H9 (cell line): ENCODE data around the gene PKN1. TPM values are rescaled to one million over a fixed set of nuclear protein-coding genes. Genes with fewer than 3 reads are reported as not detected.

ENCODE experiments used
- DNase-seq: peaks from one replicate; pipeline ENCODE4 v3.0.0-alpha.2; 2017
- H2AFZ ChIP-seq: one replicate; pipeline ENCODE4 v1.6.1; 2013; ENCODE audit warnings: mild to moderate bottlenecking, low read length, control low read depth, moderate library complexity
- H2AK5ac ChIP-seq: 2 replicates; pipeline ENCODE4 v1.6.1; 2013; ENCODE audit warnings: low read length, control low read depth, mixed read lengths; ENCODE audit not compliant: insufficient read length
- H2BK120ac ChIP-seq: one replicate; pipeline ENCODE4 v1.6.1; 2013; ENCODE audit warnings: low read depth, mild to moderate bottlenecking, low read length, control low read depth, inconsistent platforms; ENCODE audit not compliant: poor library complexity, severe bottlenecking
- H2BK12ac ChIP-seq: 2 replicates; pipeline ENCODE4 v1.6.1; 2013; ENCODE audit warnings: low read length, control low read depth, mixed read lengths, low read depth; ENCODE audit not compliant: insufficient read length
- H2BK15ac ChIP-seq: 2 replicates; pipeline ENCODE4 v1.6.1; 2013; ENCODE audit warnings: low read depth, low read length, control low read depth
- H2BK20ac ChIP-seq: one replicate; pipeline ENCODE4 v1.6.1; 2013; ENCODE audit warnings: low read depth, mild to moderate bottlenecking, low read length, control low read depth, inconsistent platforms; ENCODE audit not compliant: poor library complexity, severe bottlenecking
- H2BK5ac ChIP-seq: 2 replicates; pipeline ENCODE4 v1.6.1; 2013; ENCODE audit warnings: low read length, control low read depth, mixed read lengths; ENCODE audit not compliant: insufficient read length
- H3K14ac ChIP-seq: 2 replicates; pipeline ENCODE4 v1.6.1; 2013; ENCODE audit warnings: low read length, control low read depth; ENCODE audit not compliant: insufficient read depth
- H3K18ac ChIP-seq: 2 replicates; pipeline ENCODE4 v1.6.1; 2013; ENCODE audit warnings: low read depth, mild to moderate bottlenecking, mixed read lengths, low read length, control low read depth; ENCODE audit not compliant: insufficient read length
- H3K23ac ChIP-seq: 2 replicates; pipeline ENCODE4 v1.6.1; 2013; ENCODE audit warnings: low read length, control low read depth, mixed read lengths, low read depth; ENCODE audit not compliant: insufficient read length
- H3K23me2 ChIP-seq: 2 replicates; pipeline ENCODE4 v1.6.1; 2013; ENCODE audit warnings: low read depth, mild to moderate bottlenecking, mixed read lengths, low read length, control low read depth; ENCODE audit not compliant: insufficient read length, poor library complexity, severe bottlenecking
- H3K27ac ChIP-seq: 2 replicates; pipeline ENCODE4 v1.5.1; 2013; ENCODE audit warnings: low read length, control low read depth, mixed read lengths, low read depth; ENCODE audit not compliant: insufficient read length
- H3K27me3 ChIP-seq: 2 replicates; pipeline ENCODE4 v1.6.1; 2013; ENCODE audit warnings: low read length, control low read depth, inconsistent platforms; ENCODE audit not compliant: insufficient read depth
- H3K4ac ChIP-seq: 2 replicates; pipeline ENCODE4 v1.6.1; 2013; ENCODE audit warnings: low read depth, mild to moderate bottlenecking, control low read depth, inconsistent platforms, low read length, moderate library complexity
- H3K4me1 ChIP-seq: 2 replicates; pipeline ENCODE4 v1.6.1; 2013; ENCODE audit warnings: low read length, control low read depth, inconsistent platforms; ENCODE audit not compliant: insufficient read depth
- H3K4me2 ChIP-seq: 2 replicates; pipeline ENCODE4 v1.6.1; 2013; ENCODE audit warnings: low read length, control low read depth, mixed read lengths; ENCODE audit not compliant: insufficient read length, insufficient read depth
- H3K56ac ChIP-seq: 2 replicates; pipeline ENCODE4 v1.6.1; 2013; ENCODE audit warnings: low read depth, mild to moderate bottlenecking, mixed read lengths, low read length, control low read depth; ENCODE audit not compliant: insufficient read length
- H3K79me1 ChIP-seq: 2 replicates; pipeline ENCODE4 v1.6.1; 2013; ENCODE audit warnings: low read depth, mild to moderate bottlenecking, moderate library complexity, low read length, control low read depth, inconsistent platforms; ENCODE audit not compliant: insufficient read depth, poor library complexity, severe bottlenecking
- H3K79me2 ChIP-seq: 2 replicates; pipeline ENCODE4 v1.6.1; 2013; ENCODE audit warnings: low read length, control low read depth, inconsistent platforms; ENCODE audit not compliant: insufficient read depth
- H3K9ac ChIP-seq: 2 replicates; pipeline ENCODE4 v1.6.1; 2013; ENCODE audit warnings: low read length, control low read depth, mixed read lengths; ENCODE audit not compliant: insufficient read length; ENCODE audit errors: extremely low read depth
- H3K9me3 ChIP-seq: one replicate; pipeline ENCODE4 v1.6.1; 2013; ENCODE audit warnings: low read depth, low read length, inconsistent platforms; ENCODE audit not compliant: control insufficient read depth
- H3T11ph ChIP-seq: one replicate; pipeline ENCODE4 v1.6.1; 2013; ENCODE audit warnings: mild to moderate bottlenecking, low read length, control low read depth, inconsistent platforms
- H4K20me1 ChIP-seq: one replicate; pipeline ENCODE4 v1.6.1; 2013; ENCODE audit not compliant: control insufficient read depth, insufficient read length, insufficient read depth
- H4K5ac ChIP-seq: 2 replicates; pipeline ENCODE4 v1.6.1; 2013; ENCODE audit warnings: low read depth, mild to moderate bottlenecking, mixed read lengths, low read length, control low read depth; ENCODE audit not compliant: insufficient read length
- H4K8ac ChIP-seq: replicated peaks from 2 replicates; pipeline ENCODE4 v1.6.1; 2013; ENCODE audit warnings: low read length, control low read depth, mixed read lengths, low read depth; ENCODE audit not compliant: insufficient read length
- H4K91ac ChIP-seq: 2 replicates; pipeline ENCODE4 v1.6.1; 2013; ENCODE audit warnings: low read depth, mild to moderate bottlenecking, moderate library complexity, mixed read lengths, low read length, control low read depth; ENCODE audit not compliant: insufficient read length
- H3K27ac Mint-ChIP-seq, 3 experiments: 2 replicates in 2 of 3; 3 replicates in 1 of 3; pipeline ENCODE4 v1.8.0; 2020 to 2021; ENCODE audit warnings: mixed read lengths in 3 of 3, mild to moderate bottlenecking in 1 of 3, moderate library complexity in 1 of 3
- H3K27me3 Mint-ChIP-seq: 2 replicates; pipeline ENCODE4 v1.8.0; 2021; ENCODE audit warnings: low read depth, mild to moderate bottlenecking, moderate library complexity, mixed read lengths
- H3K36me3 Mint-ChIP-seq, 3 experiments: 2 replicates in 2 of 3; 3 replicates in 1 of 3; pipeline ENCODE4 v1.8.0; 2020 to 2021; ENCODE audit warnings: low read depth in 3 of 3, mixed read lengths in 3 of 3; ENCODE audit not compliant: insufficient read depth in 1 of 3
- H3K4me1 Mint-ChIP-seq, 2 experiments: 2 replicates each; pipeline ENCODE4 v1.8.0; 2020; ENCODE audit warnings: mixed read lengths in 2 of 2
- H3K4me3 Mint-ChIP-seq, 2 experiments: 2 replicates in 1 of 2; 3 replicates in 1 of 2; pipeline ENCODE4 v1.8.0; 2020 to 2021; ENCODE audit warnings: mild to moderate bottlenecking in 2 of 2, mixed read lengths in 2 of 2, moderate library complexity in 1 of 2
- H3K9me3 Mint-ChIP-seq, 2 experiments: 2 replicates in 1 of 2; 3 replicates in 1 of 2; pipeline ENCODE4 v1.8.0; 2020; ENCODE audit warnings: mild to moderate bottlenecking in 2 of 2, mixed read lengths in 2 of 2, moderate library complexity in 1 of 2
- WGBS: extraction: QIAGEN DNeasy Blood & Tissue Kit; methylation state at CpG from one replicate; pipeline ENCODE4 v1.1.7; 2013; ENCODE audit warnings: missing lambda C conversion rate, low lambda C conversion rate, mixed read lengths; ENCODE audit not compliant: insufficient read length; ENCODE audit errors: extremely low coverage; 5-methylcytosine and 5-hydroxymethylcytosine counted together
- total RNA-seq: library from RNA; stranded (reverse); gene quantifications from 2 replicates; pipeline ENCODE4 v1.2.1, GENCODE V29; 2021
- TF ChIP-seq, protein P1 (sequence below): fragments of 200-600 bp; sonication (generic); conservative IDR thresholded peaks from 3 replicates; pipeline ENCODE4 v1.8.0; 2021; ENCODE audit warnings: antibody characterized with exemption, mild to moderate bottlenecking

The PKN1 gene
- total RNA-seq, 1 experiment from 2014 or later = 159 TPM

DNA sequence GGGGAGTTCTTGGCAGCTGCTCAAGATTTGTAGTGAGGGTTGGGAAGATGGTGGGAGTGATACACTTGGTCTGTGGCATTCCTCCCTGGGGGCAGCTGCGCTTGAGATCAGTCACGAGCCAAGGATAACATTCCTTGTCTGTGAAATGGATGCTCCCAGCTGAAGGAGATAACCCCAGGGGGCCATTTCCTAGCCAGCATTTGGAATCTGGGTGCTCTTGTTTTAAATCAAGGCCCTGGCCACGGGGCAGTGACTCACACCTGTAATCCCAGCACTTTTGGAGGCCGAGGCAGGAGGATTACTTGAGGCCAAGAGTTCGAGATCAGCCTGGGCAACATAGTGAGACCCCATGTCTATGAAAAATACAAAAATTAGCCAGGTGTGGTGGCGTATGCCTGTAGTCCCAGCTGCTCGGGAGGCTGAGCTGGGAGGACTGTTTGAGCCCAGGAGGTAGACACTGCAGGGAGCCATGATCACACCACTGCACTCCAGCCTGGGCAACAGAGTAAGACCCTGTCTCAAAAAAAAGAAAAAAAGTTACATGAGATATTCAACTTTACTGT lies 4.6 kb downstream of the PKN1 start:
- no peak overlapping the region for H3K23ac ChIP-seq
- H3K27me3 Mint-ChIP-seq = no peaks in the 10 kb centered on the region
- H3K56ac ChIP-seq = no peak overlapping the region
- no peak overlapping the region for H2AK5ac ChIP-seq
- no peak overlapping the region for H3K9ac ChIP-seq
- peaks cover 7 to 18% (median 9%) of the 10 kb centered on the region in 3 experiments; a peak in 6 of 7 replicates for H3K36me3 Mint-ChIP-seq
- H3K27me3 ChIP-seq = no peaks in the 10 kb centered on the region
- no peak for DNase-seq
- H3K27ac ChIP-seq = no peak overlapping the region
- no peaks in the 10 kb centered on the region for H3K9me3 Mint-ChIP-seq
- no peak overlapping the region for H2BK120ac ChIP-seq
- no peak overlapping the region for H3K14ac ChIP-seq
- no peaks in the 10 kb centered on the region for H3K9me3 ChIP-seq
- TF ChIP-seq, protein P1, sequence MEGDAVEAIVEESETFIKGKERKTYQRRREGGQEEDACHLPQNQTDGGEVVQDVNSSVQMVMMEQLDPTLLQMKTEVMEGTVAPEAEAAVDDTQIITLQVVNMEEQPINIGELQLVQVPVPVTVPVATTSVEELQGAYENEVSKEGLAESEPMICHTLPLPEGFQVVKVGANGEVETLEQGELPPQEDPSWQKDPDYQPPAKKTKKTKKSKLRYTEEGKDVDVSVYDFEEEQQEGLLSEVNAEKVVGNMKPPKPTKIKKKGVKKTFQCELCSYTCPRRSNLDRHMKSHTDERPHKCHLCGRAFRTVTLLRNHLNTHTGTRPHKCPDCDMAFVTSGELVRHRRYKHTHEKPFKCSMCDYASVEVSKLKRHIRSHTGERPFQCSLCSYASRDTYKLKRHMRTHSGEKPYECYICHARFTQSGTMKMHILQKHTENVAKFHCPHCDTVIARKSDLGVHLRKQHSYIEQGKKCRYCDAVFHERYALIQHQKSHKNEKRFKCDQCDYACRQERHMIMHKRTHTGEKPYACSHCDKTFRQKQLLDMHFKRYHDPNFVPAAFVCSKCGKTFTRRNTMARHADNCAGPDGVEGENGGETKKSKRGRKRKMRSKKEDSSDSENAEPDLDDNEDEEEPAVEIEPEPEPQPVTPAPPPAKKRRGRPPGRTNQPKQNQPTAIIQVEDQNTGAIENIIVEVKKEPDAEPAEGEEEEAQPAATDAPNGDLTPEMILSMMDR = no peak
- no peak overlapping the region for H2BK5ac ChIP-seq
- H2BK20ac ChIP-seq = no peak overlapping the region
- peaks cover 7% of the 10 kb centered on the region for H3K23me2 ChIP-seq
- no peak overlapping the region for H3K4ac ChIP-seq
- H3K27ac Mint-ChIP-seq = no peak overlapping the region
- H4K5ac ChIP-seq = no peak overlapping the region
- peaks cover 12 to 13% of the 10 kb centered on the region in 2 experiments for H3K4me1 Mint-ChIP-seq
- no peak overlapping the region for H3T11ph ChIP-seq
- H4K20me1 ChIP-seq = no peaks in the 10 kb centered on the region
- H4K91ac ChIP-seq = no peak overlapping the region
- WGBS = no CpG with 5 or more reads among the region's 7 CpGs
- no peak overlapping the region for H3K4me2 ChIP-seq
- H3K4me1 ChIP-seq = no peaks in the 10 kb centered on the region
- no peak overlapping the region for H4K8ac ChIP-seq
- H2BK15ac ChIP-seq = no peak overlapping the region
- no peak overlapping the region for H3K18ac ChIP-seq
- H2BK12ac ChIP-seq = no peak overlapping the region
- H3K79me1 ChIP-seq = peaks cover 4% of the 10 kb centered on the region
- peaks cover 5% of the 10 kb centered on the region; the same call in 1 of the 2 replicates for H3K79me2 ChIP-seq
- no peak overlapping the region for H2AFZ ChIP-seq
- H3K4me3 Mint-ChIP-seq = no peak overlapping the region
